Retinal pigment epithelial cell (primary cell): ENCODE measurements around the gene PARP14.
"Not testable (repeated sequence)": the region's sequence is repeated elsewhere in the genome, so short reads cannot be mapped to it uniquely, and the experiment has no call there.

Experiments used
- DNase-seq: peaks from one replicate; pipeline ENCODE4 v3.0.0-alpha.2; 2010; ENCODE audit warnings: low read depth
- H3K4me3 ChIP-seq: 2 replicates; pipeline ENCODE4 v1.5.1; 2011; ENCODE audit warnings: mild to moderate bottlenecking, low read length, control low read depth, moderate library complexity
- CTCF ChIP-seq: conservative IDR thresholded peaks from 2 replicates; pipeline ENCODE4 v1.5.1; 2011; ENCODE audit warnings: low read depth, low read length, control low read depth, inconsistent platforms

PARP14 gene

GRCh38 chr3:122728756-122729514 is 48.3 kb downstream of the PARP14 start:
- TF ChIP-seq CTCF: no peak
- no peak overlapping the region for H3K4me3 ChIP-seq
- no peak for DNase-seq

- no peak overlapping the region for H3K4me3 ChIP-seq
- DNase-seq: no peak
- TF ChIP-seq CTCF: no peak
These were observed 49.6 kb downstream of the PARP14 start for GRCh38 chr3:122730240-122730639.

- DNase-seq, H3K4me3 ChIP-seq: not testable (repeated sequence)
These were observed 52.3 kb downstream of the PARP14 start for GRCh38 chr3:122732682-122733525.

- DNase-seq: no peak
- TF ChIP-seq CTCF: no peak
- H3K4me3 ChIP-seq: no peak overlapping the region
These were observed 58.5 kb downstream of the PARP14 start for GRCh38 chr3:122739172-122739571.

GRCh38 chr3:122742234-122742633 is 61.6 kb downstream of the PARP14 start:
- TF ChIP-seq CTCF: no peak
- H3K4me3 ChIP-seq: no peak overlapping the region
- no peak for DNase-seq

- no peak overlapping the region for H3K4me3 ChIP-seq
- DNase-seq: no peak
These were observed 63.0 kb downstream of the PARP14 start for GRCh38 chr3:122743581-122744120.

More at GRCh38 chr3:122743581-122744120, 63.0 kb downstream of the PARP14 start:
- no peak for TF ChIP-seq CTCF
